H1 (cell line): ENCODE results near the gene COA1. TPM values are rescaled to one million over a fixed set of nuclear protein-coding genes. Genes with fewer than 3 reads are reported as not detected.

Experiments
- CTCF ChIA-PET: fragments of 300-600 bp; sonication (Branson Sonifier 250); formaldehyde crosslinking; loops from one replicate; lab custom pipeline; 2021; ENCODE audit not compliant: partially characterized antibody; lab: Charles Lee
- POLR2A ChIA-PET: fragments of 300-600 bp; sonication (Branson Sonifier 250); formaldehyde crosslinking; loops from one replicate; lab custom pipeline; 2021; ENCODE audit warnings: inconsistent platforms; ENCODE audit not compliant: partially characterized antibody; lab: Charles Lee
- DNase-seq, 2 experiments: peaks; one replicate each; pipeline versions ENCODE4 v3.0.0 to v3.0.0-alpha.2; 2010 to 2022; ENCODE audit warnings: low spot score in 2 of 2, low read depth in 1 of 2, mixed read lengths in 1 of 2
- FAIRE-seq: peaks from 2 replicates; lab custom pipeline; 2011; peaks lifted over from hg19 to GRCh38; lab: Jason Lieb, UNC
- H2AFZ ChIP-seq: 2 replicates; pipeline ENCODE4 v1.8.1; 2012; ENCODE audit warnings: low read length, inconsistent platforms
- H2AK5ac ChIP-seq: 2 replicates; pipeline ENCODE4 v1.6.1; 2013; ENCODE audit warnings: low read depth, low read length
- H2BK120ac ChIP-seq: replicated peaks from 2 replicates; pipeline ENCODE3; 2013; ENCODE audit warnings: low read depth, low read length, inconsistent platforms
- H2BK12ac ChIP-seq: 2 replicates; pipeline ENCODE4 v1.6.1; 2013; ENCODE audit warnings: low read depth, low read length
- H2BK15ac ChIP-seq: 2 replicates; pipeline ENCODE4 v1.6.1; 2013; ENCODE audit warnings: low read length
- H2BK20ac ChIP-seq: 2 replicates; pipeline ENCODE4 v1.6.1; 2013; ENCODE audit warnings: low read length
- H2BK5ac ChIP-seq: 2 replicates; pipeline ENCODE4 v1.6.1; 2013; ENCODE audit warnings: low read depth, low read length
- H3K14ac ChIP-seq: 2 replicates; pipeline ENCODE4 v1.6.1; 2013; ENCODE audit warnings: inconsistent platforms; ENCODE audit not compliant: insufficient read length
- H3K18ac ChIP-seq: 2 replicates; pipeline ENCODE4 v1.6.1; 2013; ENCODE audit warnings: low read length; ENCODE audit errors: extremely low read depth
- H3K23ac ChIP-seq: 2 replicates; pipeline ENCODE4 v1.6.1; 2013; ENCODE audit warnings: inconsistent platforms; ENCODE audit not compliant: insufficient read length
- H3K23me2 ChIP-seq: 2 replicates; pipeline ENCODE4 v1.6.1; 2013; ENCODE audit warnings: low read depth, low read length
- H3K27ac ChIP-seq: 2 replicates; pipeline ENCODE4 v1.6.1; 2011; ENCODE audit warnings: low read depth, low read length, inconsistent platforms
- H3K27me3 ChIP-seq, 4 experiments: replicated peaks in 1 of 4; 1 replicate in 1 of 4; 2 replicates in 3 of 4; pipeline versions ENCODE4 v1.6.1 to v1.8.1; 2011 to 2013; ENCODE audit warnings: low read length in 3 of 4, mild to moderate bottlenecking in 3 of 4, inconsistent platforms in 2 of 4, mixed read lengths in 2 of 4, moderate library complexity in 1 of 4; ENCODE audit not compliant: control insufficient read depth in 3 of 4, insufficient read depth in 3 of 4; ENCODE audit errors: extremely low read depth in 1 of 4
- H3K36me3 ChIP-seq, 4 experiments: 2 replicates each; pipeline versions ENCODE4 v1.6.1 to v1.8.1; 2011 to 2013; ENCODE audit warnings: mild to moderate bottlenecking in 4 of 4, low read length in 3 of 4, moderate library complexity in 2 of 4, control low read depth in 1 of 4, inconsistent platforms in 1 of 4; ENCODE audit not compliant: insufficient read depth in 4 of 4, control insufficient read depth in 2 of 4
- H3K4ac ChIP-seq: replicated peaks from 2 replicates; pipeline ENCODE3; 2013; ENCODE audit warnings: low read length, low read depth, mixed read lengths, inconsistent platforms; ENCODE audit not compliant: insufficient read length
- H3K4me1 ChIP-seq, 4 experiments: replicated peaks in 1 of 4; 1 replicate in 1 of 4; 2 replicates in 3 of 4; pipeline versions ENCODE4 v1.6.1 to v1.8.1; 2011 to 2013; ENCODE audit warnings: low read length in 3 of 4, inconsistent platforms in 2 of 4, mixed read lengths in 1 of 4; ENCODE audit not compliant: insufficient read depth in 4 of 4, control insufficient read depth in 3 of 4
- H3K4me2 ChIP-seq, 2 experiments: 2 replicates each; pipeline versions ENCODE4 v1.6.1 to v1.8.1; 2011 to 2013; ENCODE audit warnings: low read depth in 2 of 2, low read length in 2 of 2, control low read depth in 1 of 2, inconsistent platforms in 1 of 2, mild to moderate bottlenecking in 1 of 2; ENCODE audit not compliant: insufficient read depth in 1 of 2
- H3K4me3 ChIP-seq, 4 experiments: fragments of 200-600, 300-600 bp in 1 of 4; sonication (generic), shearing (Covaris generic), sonication (Bioruptor Twin) in 1 of 4; 2 replicates each; pipeline versions ENCODE4 v1.5.1 to v1.8.1; 2011 to 2016; ENCODE audit warnings: low read length in 4 of 4, low read depth in 3 of 4, control low read depth in 2 of 4, inconsistent platforms in 2 of 4, mild to moderate bottlenecking in 2 of 4, mixed read lengths in 1 of 4, moderate library complexity in 1 of 4; ENCODE audit not compliant: insufficient read depth in 2 of 4; ENCODE audit errors: extremely low read depth in 1 of 4
- H3K56ac ChIP-seq: replicated peaks from 2 replicates; pipeline ENCODE3; 2013; ENCODE audit warnings: low read depth, mild to moderate bottlenecking, mixed read lengths, low read length, inconsistent platforms; ENCODE audit not compliant: insufficient read length
- H3K79me1 ChIP-seq: 2 replicates; pipeline ENCODE4 v1.6.1; 2013; ENCODE audit warnings: low read depth, low read length, control low read depth
- H3K79me2 ChIP-seq, 2 experiments: 2 replicates each; pipeline versions ENCODE4 v1.6.1 to v1.8.1; 2012 to 2013; ENCODE audit warnings: low read length in 2 of 2, mild to moderate bottlenecking in 2 of 2, inconsistent platforms in 1 of 2; ENCODE audit not compliant: insufficient read depth in 2 of 2, control insufficient read depth in 1 of 2
- H3K9ac ChIP-seq, 4 experiments: replicated peaks in 1 of 4; 1 replicate in 1 of 4; 2 replicates in 3 of 4; pipeline versions ENCODE4 v1.6.1 to v1.8.1; 2011 to 2013; ENCODE audit warnings: low read depth in 3 of 4, low read length in 3 of 4, control low read depth in 2 of 4, mild to moderate bottlenecking in 2 of 4, moderate library complexity in 2 of 4, inconsistent platforms in 1 of 4; ENCODE audit errors: extremely low read depth in 1 of 4
- H3K9me3 ChIP-seq, 2 experiments: 2 replicates each; pipeline versions ENCODE4 v1.6.1 to v1.8.1; 2012 to 2013; ENCODE audit warnings: mild to moderate bottlenecking in 2 of 2, moderate library complexity in 2 of 2, control low read depth in 1 of 2, inconsistent platforms in 1 of 2, low read depth in 1 of 2, low read length in 1 of 2, mixed read lengths in 1 of 2; ENCODE audit not compliant: insufficient read depth in 2 of 2
- H4K20me1 ChIP-seq, 2 experiments: replicated peaks in 1 of 2; 2 replicates each; pipeline versions ENCODE3 to v1.8.1; 2011 to 2013; ENCODE audit warnings: inconsistent platforms in 2 of 2, low read length in 2 of 2, mild to moderate bottlenecking in 1 of 2; ENCODE audit not compliant: insufficient read depth in 2 of 2, control insufficient read depth in 1 of 2
- H4K5ac ChIP-seq: 2 replicates; pipeline ENCODE4 v1.6.1; 2013; ENCODE audit warnings: low read length, low read depth, mixed read lengths, inconsistent platforms; ENCODE audit not compliant: insufficient read length
- H4K8ac ChIP-seq: 2 replicates; pipeline ENCODE4 v1.8.0; 2013; ENCODE audit warnings: mild to moderate bottlenecking, moderate library complexity, low read length, inconsistent platforms; ENCODE audit not compliant: insufficient read depth; ENCODE audit errors: extremely low read depth
- H4K91ac ChIP-seq: replicated peaks from 2 replicates; pipeline ENCODE3; 2013; ENCODE audit warnings: low read length, mixed read lengths, inconsistent platforms; ENCODE audit not compliant: insufficient read length
- ASH2L ChIP-seq: fragments of 200-600, 300-600 bp; sonication (generic); IDR thresholded peaks from one replicate; pipeline ENCODE4 v1.7.1; 2017; ENCODE audit warnings: low read length
- GTF2F1 ChIP-seq: IDR thresholded peaks from 2 replicates; pipeline ENCODE4 v1.6.1; 2012; ENCODE audit warnings: low read depth, low read length, improper control_type of control experiment, borderline replicate concordance
- HDAC6 ChIP-seq: IDR thresholded peaks from one replicate; pipeline ENCODE4 v1.7.1; 2012; ENCODE audit warnings: low read depth, mild to moderate bottlenecking, inconsistent platforms, low read length, moderate library complexity
- NRF1 ChIP-seq: IDR thresholded peaks from 2 replicates; pipeline ENCODE4 v1.6.1; 2011; ENCODE audit warnings: mild to moderate bottlenecking, low read depth, low read length, improper control_type of control experiment
- POLR2A ChIP-seq, 2 experiments: IDR thresholded peaks; 1 replicate in 1 of 2; 2 replicates in 1 of 2; pipeline ENCODE4 v1.6.1; 2011; ENCODE audit warnings: low read depth in 2 of 2, low read length in 2 of 2, mild to moderate bottlenecking in 2 of 2; ENCODE audit errors: control extremely low read depth in 1 of 2
- POLR2AphosphoS5 ChIP-seq: IDR thresholded peaks from 2 replicates; pipeline ENCODE4 v1.6.1; 2011; ENCODE audit warnings: low read depth, low read length
- RBBP5 ChIP-seq: IDR thresholded peaks from 2 replicates; pipeline ENCODE4 v1.7.1; 2012; ENCODE audit warnings: low read depth, mild to moderate bottlenecking, inconsistent platforms, low read length, moderate library complexity, borderline replicate concordance
- TAF1 ChIP-seq: IDR thresholded peaks from 2 replicates; pipeline ENCODE4 v1.6.1; 2011; ENCODE audit warnings: mild to moderate bottlenecking, low read depth, low read length
- TAF7 ChIP-seq: optimal IDR thresholded peaks from 2 replicates; pipeline ENCODE3; 2011; ENCODE audit warnings: low read depth, mild to moderate bottlenecking, inconsistent platforms, low read length, moderate library complexity, borderline replicate concordance
- TBP ChIP-seq: IDR thresholded peaks from 2 replicates; pipeline ENCODE4 v1.6.1; 2011; ENCODE audit warnings: low read depth, low read length, improper control_type of control experiment
- USF2 ChIP-seq: IDR thresholded peaks from 2 replicates; pipeline ENCODE4 v1.6.1; 2011; ENCODE audit warnings: low read length, improper control_type of control experiment
- WGBS, 2 experiments: shearing (Covaris generic) in 1 of 2; methylation state at CpG; one replicate each; pipeline versions ENCODE4 v1.1.6 to v1.1.7; 2013 to 2015; ENCODE audit warnings: low lambda C conversion rate in 2 of 2, mixed read lengths in 2 of 2, inconsistent platforms in 1 of 2, low coverage in 1 of 2, missing lambda C conversion rate in 1 of 2; ENCODE audit not compliant: insufficient replicate concordance in 2 of 2, insufficient coverage in 1 of 2, insufficient read length in 1 of 2; ENCODE audit errors: extremely low coverage in 1 of 2, missing lambda C conversion rate in 1 of 2; 5-methylcytosine and 5-hydroxymethylcytosine counted together
- polyA plus RNA-seq, 7 experiments: library from polyadenylated mRNA; depleted of rRNA in 3 of 7; stranded (reverse) in 5 of 7; unstranded in 2 of 7; fragments of >200 nt in 5 of 7; fragments of 200-250 nt in 2 of 7; gene quantifications; 1 replicate in 5 of 7; 2 replicates in 1 of 7; 4 replicates in 1 of 7; pipeline versions ENCODE4 v1.2.1 to v1.2.3, GENCODE V29; 2011 to 2013; ENCODE audit warnings: missing spikeins in 2 of 7, mixed read lengths in 2 of 7
- total RNA-seq: library from RNA; stranded (reverse); fragmentation: NEBNext Ultra II Directional; extraction: Animal tissue kit (Norgen Biotek cat#: 25700); gene quantifications from 2 replicates; pipeline ENCODE4 v1.2.1, GENCODE V29; 2021
- TF ChIP-seq, protein P1 (sequence below): IDR thresholded peaks from 2 replicates; pipeline ENCODE4 v1.6.1; 2012; ENCODE audit warnings: inconsistent platforms

The COA1 gene
- total and polyA plus RNA-seq, 2 of the 8 experiments (the other 6 are each of a cell fraction or from before 2014, with no cell fraction given): 98.6 to 143 TPM

GRCh38 chr7:43754596-43754995, 25.3 kb upstream of the COA1 start:
- no peak overlapping the region for H3K9ac ChIP-seq
- no peak overlapping the region for H4K5ac ChIP-seq
- H2AFZ ChIP-seq: no peak overlapping the region
- no peak overlapping the region for H3K23ac ChIP-seq
- H4K91ac ChIP-seq: no peak overlapping the region
- no peaks in the 10 kb centered on the region for H3K36me3 ChIP-seq
- H2BK5ac ChIP-seq: no peak overlapping the region
- no peaks in the 10 kb centered on the region for H3K9me3 ChIP-seq
- H2AK5ac ChIP-seq: no peak overlapping the region
- H3K79me2 ChIP-seq: no peaks in the 10 kb centered on the region
- H3K14ac ChIP-seq: no peak overlapping the region
- H3K4me3 ChIP-seq: no peak overlapping the region
- peaks cover 0 to 5% (median 2%) of the 10 kb centered on the region in 4 experiments; a peak in 5 of 7 replicates for H3K4me1 ChIP-seq
- 81% methylated on average over 4 of the region's 4 CpGs; no CpG with 5 or more reads in 1 of the 2 experiments for WGBS, 2 experiments
- DNase-seq (no peak), FAIRE-seq (no peak)
- no peak overlapping the region for H4K8ac ChIP-seq
- CTCF ChIA-PET: interaction anchor here (0.6 to 1.3 kb wide), 6 partner anchors 9 to 172 kb away, joined by 3 to 7 read pairs (median 4); partner anchors contain the start of gene STK17A
- peaks cover 0 to 10% (median 7%) of the 10 kb centered on the region in 4 experiments; a peak in 4 of 7 replicates for H3K27me3 ChIP-seq
- H3K56ac ChIP-seq: no peak overlapping the region
- no peak overlapping the region; the same call in 1 of the 2 replicates for H2BK15ac ChIP-seq
- H3K27ac ChIP-seq: no peak overlapping the region
- no peak overlapping the region for H3K4ac ChIP-seq
- H3K23me2 ChIP-seq: peaks cover 4% of the 10 kb centered on the region
- no peaks in the 10 kb centered on the region for H3K79me1 ChIP-seq
- no peaks in the 10 kb centered on the region for H4K20me1 ChIP-seq
- no peak overlapping the region for H3K18ac ChIP-seq
- no peak overlapping the region for H2BK12ac ChIP-seq
- POLR2A ChIA-PET: interaction anchor here (0.5 to 1.3 kb wide), 2 partner anchors 17 to 66 kb away, joined by 3 read pairs; no protein-coding TSS in a partner anchor
- H2BK120ac ChIP-seq: no peak overlapping the region
- TF ChIP-seq RBBP5 (no peak), TAF1 (no peak), ASH2L (no peak), HDAC6 (no peak), TBP (no peak), NRF1 (no peak), POLR2A (IDR thresholded peaks at IDR 0.05; ENCODE audit: control extremely low read depth in 1 of 2, low read depth in 2 of 2, low read length in 2 of 2) (no peak), TAF7 (no peak), GTF2F1 (no peak), USF2 (no peak), POLR2AphosphoS5 (no peak)
- TF ChIP-seq, protein P1, sequence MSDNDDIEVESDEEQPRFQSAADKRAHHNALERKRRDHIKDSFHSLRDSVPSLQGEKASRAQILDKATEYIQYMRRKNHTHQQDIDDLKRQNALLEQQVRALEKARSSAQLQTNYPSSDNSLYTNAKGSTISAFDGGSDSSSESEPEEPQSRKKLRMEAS: no peak
- no peak overlapping the region for H3K4me2 ChIP-seq
- H2BK20ac ChIP-seq: no peak overlapping the region
